ENCODE results near the gene ADH1B. TPM values are rescaled to one million over a fixed set of nuclear protein-coding genes. Genes with fewer than 3 reads are reported as not detected.

ADH1B gene
- total and polyA plus RNA-seq, 10 of the 15 experiments (the other 5 are each of a cell fraction or from before 2014, with no cell fraction given): 1.3 TPM; not detected in 9

DNA sequence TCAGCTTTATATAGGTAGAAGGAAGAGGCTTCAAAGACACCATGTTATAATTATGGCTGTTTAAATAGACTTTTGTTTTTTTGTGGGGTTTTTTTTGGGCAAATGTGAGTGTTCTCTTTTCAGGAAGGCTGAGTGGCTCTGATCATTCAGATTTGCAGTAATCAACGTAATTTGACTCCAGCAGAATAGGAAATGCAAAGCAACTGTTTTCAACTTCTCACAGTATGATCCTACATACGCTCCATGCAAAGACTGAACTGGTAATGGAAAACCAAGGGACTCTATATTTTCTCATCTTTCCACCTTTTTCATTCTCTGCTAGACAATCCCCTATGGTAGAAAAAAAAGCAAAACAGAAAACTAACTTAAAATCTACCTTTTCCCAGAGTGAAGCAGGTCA is 10.8 kb downstream of the ADH1B start (continued):
- no peak for TF ChIP-seq YBX1 (IDR thresholded peaks at IDR 0.05)
- no peak for TF ChIP-seq NFYA (IDR thresholded peaks at IDR 0.05; ENCODE audit: borderline replicate concordance, low read depth, low read length)

DNA sequence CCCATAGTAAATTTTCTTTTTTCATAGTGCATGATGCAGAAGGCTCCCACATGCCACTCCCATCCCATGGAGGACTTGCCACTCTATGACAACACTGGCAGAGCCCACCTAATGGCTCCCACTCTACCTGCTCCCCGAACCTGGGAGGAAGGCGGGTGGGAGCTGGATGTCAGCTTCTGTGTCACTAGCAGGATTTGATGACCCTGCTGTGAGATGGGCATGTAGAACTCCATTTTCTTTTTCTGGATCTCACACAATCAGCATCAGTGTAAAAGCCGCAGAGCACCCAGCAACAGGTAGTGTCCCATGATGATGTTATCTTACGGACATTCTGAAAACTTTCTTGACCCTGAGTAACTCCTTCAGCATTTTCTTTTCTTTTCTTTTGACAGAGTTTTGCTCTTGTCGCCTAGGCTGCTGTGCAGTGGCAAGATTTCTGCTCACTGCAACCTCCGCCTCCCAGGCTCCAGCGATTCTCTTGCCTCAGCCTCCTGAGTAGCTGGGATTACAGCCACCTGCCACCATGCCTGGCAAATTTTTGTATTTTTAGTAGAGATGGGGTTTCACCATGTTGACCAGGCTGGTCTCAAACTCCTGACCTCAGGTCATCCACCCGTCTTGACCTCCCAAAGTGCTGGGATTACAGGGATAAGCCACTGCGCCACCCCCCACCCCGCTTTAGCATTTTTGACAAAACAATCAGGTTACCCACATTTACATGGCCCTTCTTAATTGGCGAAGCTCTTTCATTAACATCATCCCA is 15.4 kb downstream of the ADH1B start:
- TF ChIP-seq IKZF2 (IDR thresholded peaks at IDR 0.05) (no peak), IKZF1 (conservative IDR thresholded peaks at IDR 0.05) (no peak), EP300 (IDR thresholded peaks at IDR 0.05; ENCODE audit: borderline replicate concordance in 1 of 2, control insufficient read depth in 1 of 2, low read depth in 2 of 2, low read length in 2 of 2) (no peak), CBX3 (IDR thresholded peaks at IDR 0.05; ENCODE audit: borderline replicate concordance, low read depth) (no peak), E2F8 (IDR thresholded peaks at IDR 0.05; ENCODE audit: low read depth, partially characterized antibody) (no peak), HDAC6 (IDR thresholded peaks at IDR 0.05; ENCODE audit: unreplicated experiment) (no peak), LARP7 (IDR thresholded peaks at IDR 0.05) (no peak), POU2F2 (IDR thresholded peaks at IDR 0.05; ENCODE audit: borderline replicate concordance, low read depth, low read length) (no peak), NFIC (IDR thresholded peaks at IDR 0.05; ENCODE audit: low read depth, low read length) (no peak), ELK1 (IDR thresholded peaks at IDR 0.05; ENCODE audit: low read depth, low read length) (no peak), CREM (IDR thresholded peaks at IDR 0.05; ENCODE audit: low read depth) (no peak)
- 43% methylated on average over 11 of the region's 11 CpGs for WGBS (ENCODE audit: insufficient coverage, insufficient replicate concordance, low lambda C conversion rate, missing lambda C conversion rate)
- BruUV-seq (replicated peaks): no TSS peak
- H2AFZ ChIP-seq (ENCODE audit: control insufficient read depth, low read depth, low read length): no peak overlapping the region
- no peaks in the 10 kb centered on the region for H3K36me3 ChIP-seq (ENCODE audit: control insufficient read depth in 2 of 2, insufficient read depth in 2 of 2, low read length in 1 of 2)
- no peaks in the 10 kb centered on the region for H3K79me2 ChIP-seq (ENCODE audit: control insufficient read depth, insufficient read depth, low read length)
- ChIA-PET POLR2A (interaction anchor here (0.6 kb wide), 1 partner anchor 85 kb away, joined by 5 read pairs; no protein-coding TSS in a partner anchor), RAD21 (ENCODE audit: unreplicated experiment) (interaction anchor here (0.7 kb wide), 1 partner anchor 644 kb away, joined by 3 read pairs; no protein-coding TSS in a partner anchor), SMC1A (ENCODE audit: uncharacterized antibody, unreplicated experiment) (no interaction called here), CTCF (no interaction called here)
- H3K4me2 ChIP-seq (ENCODE audit: control insufficient read depth, insufficient read depth): no peak overlapping the region
- no peak overlapping the region for H3K4me3 ChIP-seq
- no peak overlapping the region for H3K9ac ChIP-seq (ENCODE audit: control insufficient read depth, insufficient read depth, low read length)
- DNase-seq (ENCODE audit: low read depth, low spot score) (no peak), FAIRE-seq (no peak), ATAC-seq (no peak)
- in situ Hi-C loops (cut with MboI) (no loop called here), intact Hi-C loops (cut with micrococcal nuclease; ENCODE audit: unreplicated experiment) (no loop called here)
- H3K27me3 ChIP-seq (replicated peaks in 1 of 2; ENCODE audit: control insufficient read depth in 2 of 2, insufficient read depth in 2 of 2, low read length in 1 of 2): no peaks in the 10 kb centered on the region
- no peaks in the 10 kb centered on the region for H4K20me1 ChIP-seq (ENCODE audit: control insufficient read depth, insufficient read depth)
- no peak overlapping the region for H3K27ac ChIP-seq (ENCODE audit: control insufficient read depth, insufficient read depth)
- no peaks in the 10 kb centered on the region for H3K4me1 ChIP-seq (ENCODE audit: control insufficient read depth, insufficient read depth, low read length)
- no peaks in the 10 kb centered on the region for H3K9me3 ChIP-seq (replicated peaks; ENCODE audit: control insufficient read depth, insufficient read depth, low read length)

All from GM12878 (cell line).